ENCODE results near the gene CDK18. TPM values are rescaled to one million over a fixed set of nuclear protein-coding genes. Genes with fewer than 3 reads are reported as not detected.

The CDK18 gene
- total and polyA plus RNA-seq, 12 donors, result 41.4 to 199 (median 159) TPM

DNA sequence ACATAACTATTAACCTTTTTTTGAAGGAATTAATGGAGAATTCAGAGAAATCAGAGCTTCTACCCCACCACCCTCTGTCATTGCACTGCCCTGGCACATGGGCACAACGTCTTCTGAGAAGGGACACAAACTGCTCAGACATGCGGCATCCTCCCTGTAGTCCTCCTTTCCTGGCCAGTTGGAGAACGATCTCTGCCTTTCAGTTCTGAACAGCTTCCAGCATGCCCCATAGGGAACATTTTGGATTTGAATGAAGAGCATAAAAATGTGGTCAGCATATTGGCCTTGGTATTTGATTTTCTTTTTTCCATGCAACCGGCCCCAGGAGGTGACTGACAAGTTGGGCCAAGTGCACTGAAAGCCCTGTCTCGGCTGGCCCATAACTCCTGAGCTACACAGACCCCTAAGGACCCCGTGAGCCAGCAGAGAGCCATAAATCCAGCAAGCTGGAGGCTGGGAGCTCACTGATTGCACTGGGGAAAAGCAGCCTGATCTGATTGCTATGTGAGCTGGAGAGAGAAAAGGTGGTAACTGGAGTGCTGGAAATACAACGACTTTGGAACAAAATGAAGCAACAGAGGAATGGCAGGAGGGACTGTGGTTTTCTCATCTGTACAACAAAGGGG lies 37.8 kb upstream of the CDK18 start:
- Histone ChIP-seq H3K4me3 (no peak overlapping the region), H3K27me3 (peaks cover 0 to 49% (median 21%) of the 10 kb centered on the region in 7 donors), H3K4me1 (peaks cover 0 to 6% (median 0%) of the 10 kb centered on the region in 9 donors), H3K27ac (no peak overlapping the region), H3K36me3 (no peaks in the 10 kb centered on the region), H3K9me3 (no peaks in the 10 kb centered on the region)
- intact Hi-C loops (cut with DNase I), result no loop called here
- DNase-seq (no peak), ATAC-seq (no peak)
- TF ChIP-seq, protein P1, sequence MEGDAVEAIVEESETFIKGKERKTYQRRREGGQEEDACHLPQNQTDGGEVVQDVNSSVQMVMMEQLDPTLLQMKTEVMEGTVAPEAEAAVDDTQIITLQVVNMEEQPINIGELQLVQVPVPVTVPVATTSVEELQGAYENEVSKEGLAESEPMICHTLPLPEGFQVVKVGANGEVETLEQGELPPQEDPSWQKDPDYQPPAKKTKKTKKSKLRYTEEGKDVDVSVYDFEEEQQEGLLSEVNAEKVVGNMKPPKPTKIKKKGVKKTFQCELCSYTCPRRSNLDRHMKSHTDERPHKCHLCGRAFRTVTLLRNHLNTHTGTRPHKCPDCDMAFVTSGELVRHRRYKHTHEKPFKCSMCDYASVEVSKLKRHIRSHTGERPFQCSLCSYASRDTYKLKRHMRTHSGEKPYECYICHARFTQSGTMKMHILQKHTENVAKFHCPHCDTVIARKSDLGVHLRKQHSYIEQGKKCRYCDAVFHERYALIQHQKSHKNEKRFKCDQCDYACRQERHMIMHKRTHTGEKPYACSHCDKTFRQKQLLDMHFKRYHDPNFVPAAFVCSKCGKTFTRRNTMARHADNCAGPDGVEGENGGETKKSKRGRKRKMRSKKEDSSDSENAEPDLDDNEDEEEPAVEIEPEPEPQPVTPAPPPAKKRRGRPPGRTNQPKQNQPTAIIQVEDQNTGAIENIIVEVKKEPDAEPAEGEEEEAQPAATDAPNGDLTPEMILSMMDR (IDR thresholded peaks at IDR 0.05), result no peak
- WGBS, 2 donors, result 46 to 51% methylated on average over 7 of the region's 7 CpGs

DNA sequence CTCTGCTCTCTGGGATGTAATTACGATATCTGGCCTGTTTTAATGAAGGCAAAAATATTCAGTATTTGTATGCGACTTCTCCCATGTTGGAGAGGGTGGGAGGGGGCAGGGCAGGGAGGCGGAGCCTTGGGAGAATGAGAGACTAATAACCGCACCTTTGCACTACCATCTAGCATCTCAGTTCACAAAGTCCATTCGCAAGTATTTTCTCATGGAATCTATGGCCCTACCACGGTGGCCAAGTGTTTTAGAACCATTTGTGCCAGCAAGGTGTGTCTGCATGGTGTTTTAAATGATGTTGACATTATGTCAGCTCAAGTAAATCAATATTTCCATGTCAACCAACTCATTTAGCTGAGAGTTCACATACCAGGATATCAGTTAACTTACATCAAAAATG lies 34.3 kb upstream of the CDK18 start:
- intact Hi-C loops (cut with DNase I), result no loop called here
- TF ChIP-seq, protein P1 (IDR thresholded peaks at IDR 0.05), result no peak
- no peak for ATAC-seq
- no peak for DNase-seq
- Histone ChIP-seq H3K27ac (no peak overlapping the region), H3K36me3 (no peaks in the 10 kb centered on the region), H3K27me3 (peaks cover 0 to 39% (median 23%) of the 10 kb centered on the region in 7 donors), H3K9me3 (peaks cover 0 to 7% (median 0%) of the 10 kb centered on the region in 11 donors), H3K4me1 (peaks cover 0 to 6% (median 0%) of the 10 kb centered on the region in 9 donors), H3K4me3 (no peak overlapping the region)
- 89 to 91% methylated on average over 6 of the region's 6 CpGs for WGBS, 2 donors

GRCh38 chr1:205472737-205473441 lies 31.6 kb upstream of the CDK18 start:
- no peak for DNase-seq
- Histone ChIP-seq H3K36me3 (no peaks in the 10 kb centered on the region), H3K9me3 (peaks cover 0 to 19% (median 0%) of the 10 kb centered on the region in 11 donors), H3K4me1 (peaks cover 0 to 7% (median 4%) of the 10 kb centered on the region in 9 donors), H3K4me3 (no peak overlapping the region), H3K27me3 (peaks cover 0 to 44% (median 23%) of the 10 kb centered on the region in 7 donors), H3K27ac (no peak overlapping the region)
- 23 to 25% methylated on average over 13 of the region's 13 CpGs for WGBS, 2 donors
- ATAC-seq, result no peak
- TF ChIP-seq, protein P1 (IDR thresholded peaks at IDR 0.05), result no peak
- intact Hi-C loops (cut with DNase I), result no loop called here

DNA sequence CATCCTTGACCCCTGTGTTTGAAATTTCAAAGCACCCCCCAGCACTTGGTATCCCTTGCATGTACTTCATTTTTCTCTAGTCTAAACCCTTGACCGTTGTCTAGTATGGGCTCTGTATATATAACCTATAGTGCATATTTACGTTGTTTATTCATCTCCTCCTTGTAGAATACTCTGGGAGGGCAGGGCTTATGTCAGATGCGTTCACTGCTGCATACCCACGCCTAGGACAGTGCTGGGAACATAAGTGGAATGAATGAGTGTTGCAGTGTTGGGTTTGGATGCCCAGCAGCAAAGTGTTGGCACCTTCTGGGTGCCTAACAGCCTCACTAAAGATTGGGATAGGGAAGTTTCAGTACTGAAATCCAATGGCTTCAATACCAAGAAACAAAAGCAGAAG lies 31.0 kb upstream of the CDK18 start:
- intact Hi-C loops (cut with DNase I), result no loop called here
- Histone ChIP-seq H3K27ac (no peak overlapping the region), H3K9me3 (peaks cover 0 to 19% (median 0%) of the 10 kb centered on the region in 11 donors), H3K4me3 (no peak overlapping the region), H3K4me1 (peaks cover 0 to 10% (median 4%) of the 10 kb centered on the region in 9 donors), H3K36me3 (no peaks in the 10 kb centered on the region), H3K27me3 (peaks cover 0 to 46% (median 26%) of the 10 kb centered on the region in 7 donors)
- WGBS, 2 donors, result 36 to 47% methylated on average over 4 of the region's 4 CpGs
- no peak for ATAC-seq
- DNase-seq, result no peak
- TF ChIP-seq, protein P1 (IDR thresholded peaks at IDR 0.05), result no peak
